Muscle layer of duodenum (tissue), 2 donors: ENCODE measurements around the gene INPP4B.

Experiments used
- H3K27ac ChIP-seq: one replicate; pipeline ENCODE4 v1.7.0; 2013; ENCODE audit warnings: mild to moderate bottlenecking, low read length
- H3K27me3 ChIP-seq: one replicate; pipeline ENCODE4 v1.7.0; 2013; ENCODE audit warnings: low read depth, mild to moderate bottlenecking, control low read depth, low read length
- H3K36me3 ChIP-seq, 2 donors: one replicate each; pipeline ENCODE4 v1.7.0; 2013; ENCODE audit warnings: low read length in 2 of 2, control low read depth in 1 of 2, mild to moderate bottlenecking in 1 of 2; ENCODE audit not compliant: insufficient read depth in 2 of 2, control insufficient read depth in 1 of 2
- H3K4me1 ChIP-seq, 2 donors: one replicate each; pipeline ENCODE4 v1.7.0; 2013; ENCODE audit warnings: low read length in 2 of 2, mild to moderate bottlenecking in 2 of 2, control low read depth in 1 of 2, moderate library complexity in 1 of 2; ENCODE audit not compliant: insufficient read depth in 2 of 2, control insufficient read depth in 1 of 2
- H3K4me3 ChIP-seq, 2 donors: one replicate each; pipeline ENCODE4 v1.7.0; 2013; ENCODE audit warnings: low read length in 2 of 2, low read depth in 1 of 2, mild to moderate bottlenecking in 1 of 2
- H3K9me3 ChIP-seq, 2 donors: one replicate each; pipeline ENCODE4 v1.7.0; 2013; ENCODE audit warnings: low read length in 2 of 2, control low read depth in 1 of 2, mild to moderate bottlenecking in 1 of 2; ENCODE audit not compliant: control insufficient read depth in 1 of 2
- donor health status: healthy.

The INPP4B gene

DNA sequence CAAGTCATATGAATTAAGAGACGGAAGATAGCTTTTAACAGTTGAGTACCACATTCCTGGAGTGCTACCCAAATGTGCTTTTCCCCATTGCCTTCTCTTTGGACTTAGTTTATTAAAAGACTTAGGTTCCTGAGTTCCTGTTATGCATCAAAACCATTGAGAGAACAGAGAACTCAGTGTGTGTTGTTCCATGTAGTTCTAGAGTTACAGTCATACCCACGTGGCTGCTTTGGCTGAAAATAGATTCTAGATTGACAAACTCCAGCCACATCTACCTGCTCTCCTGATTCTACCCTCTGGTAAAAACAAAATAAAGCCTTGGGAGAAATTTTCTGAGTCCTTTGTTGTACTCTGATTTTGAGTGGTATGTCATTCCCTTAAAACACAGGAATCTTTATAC lies 824.3 kb downstream of the INPP4B start:
- Histone ChIP-seq H3K27ac (no peak overlapping the region), H3K9me3 (no peaks in the 10 kb centered on the region), H3K4me1 (no peaks in the 10 kb centered on the region), H3K36me3 (no peaks in the 10 kb centered on the region), H3K27me3 (no peaks in the 10 kb centered on the region), H3K4me3 (no peak overlapping the region)

DNA sequence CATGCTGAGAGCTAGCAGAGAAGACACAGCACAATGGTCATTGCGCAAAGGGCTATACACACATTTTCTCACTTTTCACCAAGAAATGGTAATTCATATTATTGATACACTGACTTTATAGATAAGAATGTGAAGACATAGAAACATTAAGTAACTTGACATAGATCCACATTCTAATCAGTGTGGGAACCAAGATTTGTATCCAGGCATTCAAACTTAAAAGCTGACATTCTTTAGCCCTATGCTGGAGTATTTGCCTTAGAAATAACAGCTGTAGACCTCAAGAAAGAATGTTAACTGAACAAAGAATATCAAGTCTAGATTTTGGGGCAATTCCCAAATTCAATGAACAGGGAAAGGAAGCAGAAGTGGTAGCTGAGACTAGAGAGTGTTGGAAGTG lies 824.9 kb downstream of the INPP4B start:
- H3K4me3 ChIP-seq: no peak overlapping the region
- no peaks in the 10 kb centered on the region for H3K4me1 ChIP-seq
- H3K27me3 ChIP-seq: no peaks in the 10 kb centered on the region
- H3K36me3 ChIP-seq: no peaks in the 10 kb centered on the region
- H3K27ac ChIP-seq: no peak overlapping the region
- no peaks in the 10 kb centered on the region for H3K9me3 ChIP-seq

DNA sequence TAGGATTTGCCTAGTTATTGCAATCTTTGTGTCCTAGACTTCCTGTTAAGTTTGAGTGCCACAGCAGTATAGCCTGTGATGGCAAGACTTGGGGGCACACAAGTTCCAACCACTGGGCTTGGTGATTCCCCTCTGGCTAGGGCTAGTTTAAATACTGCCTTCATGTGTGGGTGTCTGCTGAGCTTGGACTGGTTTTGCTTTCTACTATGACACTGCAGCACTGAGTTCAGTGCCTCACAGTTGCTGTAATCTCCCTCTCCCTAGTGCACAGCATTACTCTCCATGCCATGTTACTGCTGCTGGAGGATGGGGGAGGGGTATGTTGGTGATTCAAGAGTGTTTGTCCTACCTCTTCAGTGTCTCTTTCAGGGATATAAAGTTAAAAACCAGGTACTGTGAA lies 830.1 kb downstream of the INPP4B start:
- no peaks in the 10 kb centered on the region for H3K36me3 ChIP-seq
- H3K27me3 ChIP-seq: no peaks in the 10 kb centered on the region
- H3K9me3 ChIP-seq: no peaks in the 10 kb centered on the region
- H3K4me3 ChIP-seq: no peak overlapping the region
- H3K4me1 ChIP-seq: no peaks in the 10 kb centered on the region
- H3K27ac ChIP-seq: no peak overlapping the region

DNA sequence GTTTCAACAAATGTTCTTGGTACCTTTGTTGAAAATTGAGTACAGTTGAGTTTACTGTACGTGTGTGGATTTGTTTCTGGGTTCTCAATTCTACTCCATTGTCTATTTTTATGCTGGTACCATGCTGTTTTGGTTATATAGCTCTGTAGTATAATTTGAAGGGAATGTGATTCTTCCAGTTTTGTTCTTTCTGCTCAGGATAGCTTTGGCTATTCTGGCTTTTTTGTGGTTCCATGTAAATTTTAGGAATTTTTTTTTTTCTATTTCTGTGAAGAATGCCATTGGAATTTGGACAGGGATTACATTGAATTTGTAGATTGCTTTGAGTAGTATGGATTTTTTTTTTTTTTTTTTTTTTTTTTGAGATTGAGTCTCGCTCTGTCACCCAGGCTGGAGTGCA lies 836.4 kb downstream of the INPP4B start:
- H3K4me1 ChIP-seq: no peaks in the 10 kb centered on the region
- H3K27me3 ChIP-seq: no peaks in the 10 kb centered on the region
- no peak overlapping the region for H3K27ac ChIP-seq
- H3K36me3 ChIP-seq: no peaks in the 10 kb centered on the region
- H3K9me3 ChIP-seq: peaks cover 0 to 2% of the 10 kb centered on the region in 2 donors
- H3K4me3 ChIP-seq: no peak overlapping the region

DNA sequence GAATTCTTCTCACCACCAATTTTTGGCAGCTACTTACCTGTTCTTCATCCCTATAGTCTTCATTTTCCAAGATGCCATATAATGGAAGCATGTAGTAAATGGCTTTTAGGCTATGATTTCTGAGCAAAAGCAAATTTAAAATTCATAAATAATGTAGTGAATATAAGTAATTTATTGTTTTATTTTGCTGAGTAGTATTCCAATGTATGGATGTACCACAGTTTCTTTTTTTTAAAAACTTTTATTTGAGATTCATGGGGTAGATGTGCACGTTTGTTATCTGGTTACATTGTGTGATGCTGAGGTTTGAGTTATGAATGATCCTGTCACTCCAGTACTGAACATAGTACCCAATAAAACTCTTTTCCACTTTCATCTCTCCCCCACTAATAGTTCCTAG lies 840.6 kb downstream of the INPP4B start:
- H3K4me3 ChIP-seq: no peak overlapping the region
- no peaks in the 10 kb centered on the region for H3K27me3 ChIP-seq
- no peaks in the 10 kb centered on the region for H3K36me3 ChIP-seq
- no peak overlapping the region for H3K27ac ChIP-seq
- H3K4me1 ChIP-seq: no peaks in the 10 kb centered on the region
- H3K9me3 ChIP-seq: peaks cover 0 to 2% of the 10 kb centered on the region in 2 donors

DNA sequence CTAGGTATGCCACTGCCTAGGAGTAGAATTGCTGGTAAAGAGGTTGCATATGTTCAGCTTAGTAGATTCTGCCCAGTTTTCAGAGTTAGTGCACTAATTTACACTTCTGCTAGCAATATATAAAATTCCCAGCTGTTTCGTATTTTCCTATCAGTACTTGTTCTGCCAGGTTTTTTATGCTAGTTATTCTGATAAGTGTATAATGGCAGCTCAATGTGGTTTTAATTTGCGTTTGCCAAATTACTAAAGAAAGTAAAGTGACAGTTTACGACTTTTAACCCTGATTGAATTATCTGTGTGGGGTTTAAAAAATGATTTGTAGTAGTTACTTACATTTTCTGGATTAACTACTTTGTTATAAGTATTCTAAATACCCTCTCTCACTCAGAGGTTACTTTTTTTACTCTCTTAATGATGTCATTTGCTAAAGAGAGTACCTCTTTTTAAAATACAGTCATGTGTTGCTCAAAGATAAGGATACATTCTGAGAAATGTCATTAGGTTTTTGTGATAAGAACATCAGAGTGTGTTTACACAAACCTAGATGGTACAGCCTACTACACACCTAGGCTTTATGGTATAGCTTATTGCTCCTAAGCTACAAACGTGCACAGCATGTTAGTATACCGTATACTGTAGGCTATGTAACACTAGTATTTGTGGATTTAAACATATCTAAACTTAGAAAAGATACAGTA lies 846.5 kb downstream of the INPP4B start:
- peaks cover 0 to under 1% of the 10 kb centered on the region in 2 donors for H3K9me3 ChIP-seq
- no peak overlapping the region for H3K4me3 ChIP-seq
- H3K27me3 ChIP-seq: no peaks in the 10 kb centered on the region
- H3K36me3 ChIP-seq: no peaks in the 10 kb centered on the region
- no peaks in the 10 kb centered on the region for H3K4me1 ChIP-seq
- H3K27ac ChIP-seq: no peak overlapping the region

DNA sequence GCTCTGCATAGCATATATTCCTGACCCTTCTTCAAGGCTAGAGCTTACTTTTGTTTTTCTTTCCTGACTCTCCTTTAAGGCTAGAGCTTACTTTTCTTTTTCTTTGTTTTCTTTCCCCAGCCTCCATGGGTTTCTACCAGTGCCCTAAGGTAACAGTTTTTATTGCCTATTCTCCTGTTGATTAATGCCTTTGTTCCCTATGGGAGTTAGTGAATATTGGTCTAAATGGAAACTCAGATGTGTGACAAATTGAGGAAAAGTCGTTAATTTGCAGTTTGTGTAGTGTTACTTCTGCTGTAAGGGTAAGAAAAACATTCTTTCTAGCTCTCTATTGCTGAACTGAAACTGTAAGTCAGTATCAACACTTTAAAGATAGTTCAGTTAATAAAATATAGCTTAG lies 851.0 kb downstream of the INPP4B start:
- H3K36me3 ChIP-seq: no peaks in the 10 kb centered on the region
- H3K4me3 ChIP-seq: no peak overlapping the region
- H3K9me3 ChIP-seq: peaks cover 0 to 3% of the 10 kb centered on the region in 2 donors
- H3K27me3 ChIP-seq: no peaks in the 10 kb centered on the region
- H3K4me1 ChIP-seq: no peaks in the 10 kb centered on the region
- no peak overlapping the region for H3K27ac ChIP-seq

DNA sequence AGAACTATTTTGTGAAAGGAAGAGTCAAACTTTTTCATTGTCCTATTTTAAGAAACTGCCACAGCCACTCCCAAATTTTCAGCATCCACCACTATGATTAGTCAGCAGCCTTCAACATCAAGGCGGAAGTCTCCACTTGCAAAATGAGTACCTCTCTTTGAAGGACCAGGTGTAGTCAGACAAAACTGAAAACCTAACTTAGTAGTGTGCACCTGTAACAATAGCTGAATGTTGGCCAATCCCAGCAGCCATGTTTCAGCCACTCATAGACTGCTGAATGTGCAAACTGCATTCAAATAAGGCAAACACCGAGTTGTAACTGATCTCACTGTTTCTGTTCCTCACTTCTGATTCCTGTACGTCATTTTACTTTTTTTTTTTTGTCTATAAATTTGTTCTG lies 868.7 kb downstream of the INPP4B start:
- Histone ChIP-seq H3K27me3 (no peaks in the 10 kb centered on the region), H3K27ac (no peak overlapping the region), H3K4me1 (no peaks in the 10 kb centered on the region), H3K9me3 (no peaks in the 10 kb centered on the region), H3K36me3 (no peaks in the 10 kb centered on the region), H3K4me3 (no peak overlapping the region)
